Transverse colon (tissue), 4 donors: Measurements from ENCODE around the gene CD151. TPM values are rescaled to one million over a fixed set of nuclear protein-coding genes. Genes with fewer than 3 reads are reported as not detected.

Experiments
- DNase-seq: peaks from one replicate; pipeline ENCODE4 v3.0.0-alpha.2; 2019
- H3K27ac ChIP-seq, 4 donors: fragments of 200-600 bp; sonication (generic); 2 replicates each; pipeline ENCODE4 v1.5.1; 2016 to 2018; ENCODE audit warnings: inconsistent platforms in 4 of 4
- H3K27me3 ChIP-seq: fragments of 200-600 bp; sonication (generic); 2 replicates; pipeline ENCODE4 v1.5.1; 2017; ENCODE audit warnings: inconsistent platforms
- H3K36me3 ChIP-seq, 4 donors: fragments of 200-600 bp; sonication (generic); 2 replicates each; pipeline ENCODE4 v1.5.1; 2017 to 2019; ENCODE audit warnings: inconsistent platforms in 4 of 4
- H3K4me1 ChIP-seq, 4 donors: fragments of 200-600 bp; sonication (generic); 2 replicates each; pipeline ENCODE4 v1.5.1; 2017 to 2020; ENCODE audit warnings: inconsistent platforms in 4 of 4
- H3K4me3 ChIP-seq, 4 donors: fragments of 200-600 bp; sonication (generic); 1 replicate in 1 of 4; 2 replicates in 3 of 4; pipeline versions ENCODE4 v1.5.1 to v1.6.1; 2017 to 2019; ENCODE audit warnings: inconsistent platforms in 4 of 4
- H3K9me3 ChIP-seq, 2 donors: fragments of 200-600 bp; sonication (generic); 2 replicates each; pipeline ENCODE4 v1.5.1; 2017 to 2019; ENCODE audit warnings: inconsistent platforms in 2 of 2
- EP300 ChIP-seq: sonication (generic); formaldehyde crosslinking; IDR thresholded peaks from one replicate; pipeline ENCODE4 v1.6.1; 2017; ENCODE audit warnings: antibody characterized with exemption, low read depth
- POLR2A ChIP-seq: fragments of 450-650 bp; IDR thresholded peaks from one replicate; pipeline ENCODE4 v1.6.1; 2016; ENCODE audit warnings: antibody characterized with exemption, mild to moderate bottlenecking, moderate library complexity
- POLR2AphosphoS5 ChIP-seq, 3 donors: sonication (generic); formaldehyde crosslinking; IDR thresholded peaks; one replicate each; pipeline ENCODE4 v1.6.1; 2016; ENCODE audit warnings: antibody characterized with exemption in 3 of 3
- WGBS, 2 donors: methylation state at CpG; one replicate each; pipeline ENCODE4 v1.1.5; 2018; ENCODE audit warnings: low coverage in 1 of 2; 5-methylcytosine and 5-hydroxymethylcytosine counted together
- in situ Hi-C, 4 donors: fragments of 200-750 bp; cut with MboI; loops; one replicate each; pipeline versions ENCODE4 v1.15.0 to v1.15.1; 2017; ENCODE audit warnings: low sequenced_read_pairs in 3 of 4, low pct_ligation_motif_present in 1 of 4, low pct_unique_long_range_greater_than_20kb in 1 of 4
- intact Hi-C: fragments of 100-400 bp; cut with DNase I; formaldehyde crosslinking; loops from one replicate; pipeline ENCODE4 v1.15.1; 2023; ENCODE audit warnings: low total_unique reads
- total RNA-seq, 4 donors: library from RNA; depleted of rRNA; stranded (reverse); fragments of >200 nt; gene quantifications; one replicate each; pipeline ENCODE4 v1.1.0, GENCODE V29; 2016
- TF ChIP-seq, protein P1 (sequence below), 5 experiments: fragments of 200-600 bp in 3 of 5; fragments of 450-650 bp in 2 of 5; sonication (generic) in 3 of 5; IDR thresholded peaks; 1 replicate in 2 of 5; 2 replicates in 3 of 5; pipeline ENCODE4 v1.5.1; 2016 to 2017; ENCODE audit warnings: antibody characterized with exemption in 5 of 5, inconsistent platforms in 3 of 5, mild to moderate bottlenecking in 2 of 5, moderate library complexity in 1 of 5

CD151 gene
- total RNA-seq, 4 donors from 2014 or later = 252 to 650 (median 429) TPM

DNA sequence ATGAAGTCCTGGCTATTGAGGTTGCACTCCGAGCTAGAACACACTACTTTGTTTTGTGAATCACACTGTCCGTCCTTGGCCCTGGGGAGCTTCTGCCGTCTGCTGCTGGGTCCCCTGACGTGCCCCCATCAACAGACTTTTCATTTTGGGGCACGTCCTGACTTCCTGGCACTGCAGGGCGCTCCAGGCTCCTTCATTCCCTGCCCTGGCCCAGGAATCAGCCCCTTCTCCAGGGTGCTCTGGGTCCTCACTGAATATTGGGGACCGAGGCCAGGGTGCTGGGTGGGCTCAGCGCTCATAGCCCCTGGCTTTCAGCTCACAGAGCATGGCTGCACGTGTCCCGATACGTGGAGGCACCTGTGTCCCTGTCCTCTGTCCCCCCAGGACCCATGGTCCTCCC lies 32.1 kb downstream of the CD151 start:
- TF ChIP-seq POLR2A (no peak), POLR2AphosphoS5 (IDR thresholded peaks at IDR 0.05) (no peak), EP300 (no peak)
- TF ChIP-seq, protein P1, sequence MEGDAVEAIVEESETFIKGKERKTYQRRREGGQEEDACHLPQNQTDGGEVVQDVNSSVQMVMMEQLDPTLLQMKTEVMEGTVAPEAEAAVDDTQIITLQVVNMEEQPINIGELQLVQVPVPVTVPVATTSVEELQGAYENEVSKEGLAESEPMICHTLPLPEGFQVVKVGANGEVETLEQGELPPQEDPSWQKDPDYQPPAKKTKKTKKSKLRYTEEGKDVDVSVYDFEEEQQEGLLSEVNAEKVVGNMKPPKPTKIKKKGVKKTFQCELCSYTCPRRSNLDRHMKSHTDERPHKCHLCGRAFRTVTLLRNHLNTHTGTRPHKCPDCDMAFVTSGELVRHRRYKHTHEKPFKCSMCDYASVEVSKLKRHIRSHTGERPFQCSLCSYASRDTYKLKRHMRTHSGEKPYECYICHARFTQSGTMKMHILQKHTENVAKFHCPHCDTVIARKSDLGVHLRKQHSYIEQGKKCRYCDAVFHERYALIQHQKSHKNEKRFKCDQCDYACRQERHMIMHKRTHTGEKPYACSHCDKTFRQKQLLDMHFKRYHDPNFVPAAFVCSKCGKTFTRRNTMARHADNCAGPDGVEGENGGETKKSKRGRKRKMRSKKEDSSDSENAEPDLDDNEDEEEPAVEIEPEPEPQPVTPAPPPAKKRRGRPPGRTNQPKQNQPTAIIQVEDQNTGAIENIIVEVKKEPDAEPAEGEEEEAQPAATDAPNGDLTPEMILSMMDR (IDR thresholded peaks at IDR 0.05) = no peak
- Histone ChIP-seq H3K27ac (no peak overlapping the region), H3K36me3 (no peaks in the 10 kb centered on the region), H3K27me3 (peaks cover 37% of the 10 kb centered on the region), H3K9me3 (no peaks in the 10 kb centered on the region), H3K4me1 (peaks cover 5 to 16% (median 8%) of the 10 kb centered on the region in 4 donors), H3K4me3 (no peak overlapping the region)
- intact Hi-C loops = no loop called here
- WGBS, 2 donors = 48% methylated on average over 11 of the region's 11 CpGs; no CpG with 5 or more reads in 1 of the 2 donors
- DNase-seq = no peak
- in situ Hi-C loops = loop anchor here in 2 of 4 donors (25.0 kb wide), 1 partner anchor 172 kb away; the partner anchor contains the start of gene MUC6 (in 2 of the 2)

GRCh38 chr11:865462-866430 lies 33.0 kb downstream of the CD151 start:
- Histone ChIP-seq H3K4me3 (no peak overlapping the region), H3K36me3 (no peaks in the 10 kb centered on the region), H3K9me3 (no peaks in the 10 kb centered on the region), H3K27me3 (peaks cover 36% of the 10 kb centered on the region), H3K27ac (no peak overlapping the region), H3K4me1 (peaks cover 0 to 10% (median 4%) of the 10 kb centered on the region in 4 donors)
- WGBS, 2 donors = 67% methylated on average over 39 of the region's 41 CpGs; no CpG with 5 or more reads in 1 of the 2 donors
- intact Hi-C loops (no loop called here), in situ Hi-C loops (loop anchor here in 2 of 4 donors (25.0 kb wide), 1 partner anchor 172 kb away; the partner anchor contains the start of gene MUC6 (in 2 of the 2))
- TF ChIP-seq EP300 (no peak), POLR2A (no peak), POLR2AphosphoS5 (IDR thresholded peaks at IDR 0.05) (no peak)
- TF ChIP-seq, protein P1 (IDR thresholded peaks at IDR 0.05) = no peak
- no peak for DNase-seq

DNA sequence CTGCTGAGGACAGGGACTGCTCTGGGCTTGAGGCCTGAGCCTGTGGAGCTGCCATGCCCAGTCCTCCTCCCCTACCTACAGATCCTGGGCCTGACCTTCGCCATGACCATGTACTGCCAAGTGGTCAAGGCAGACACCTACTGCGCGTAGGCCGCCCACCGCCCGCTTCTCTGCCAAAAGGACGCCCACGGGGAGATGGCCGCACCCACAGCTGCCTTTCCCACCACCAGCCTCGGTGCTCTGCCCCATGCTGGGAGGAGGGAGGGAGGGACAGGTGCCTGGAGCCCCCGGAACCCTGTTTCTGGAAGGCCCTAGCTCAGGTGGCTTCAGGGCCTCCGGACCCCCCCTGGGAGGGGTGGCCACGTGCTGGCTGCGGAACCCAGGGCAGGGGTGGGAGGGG lies 33.7 kb downstream of the CD151 start:
- in situ Hi-C loops = loop anchor here in 2 of 4 donors (25.0 kb wide), 1 partner anchor 171 kb away; the partner anchor contains the start of gene MUC6 (in 2 of the 2)
- TF ChIP-seq EP300 (no peak), POLR2AphosphoS5 (IDR thresholded peaks at IDR 0.05) (no peak), POLR2A (no peak)
- TF ChIP-seq, protein P1 (IDR thresholded peaks at IDR 0.05) = no peak
- peaks cover 30% of the 10 kb centered on the region for H3K27me3 ChIP-seq
- peaks cover 0 to 10% (median 4%) of the 10 kb centered on the region in 4 donors for H3K4me1 ChIP-seq
- no peaks in the 10 kb centered on the region for H3K9me3 ChIP-seq
- no peak overlapping the region for H3K4me3 ChIP-seq
- DNase-seq = no peak
- H3K27ac ChIP-seq = no peak overlapping the region
- 87% methylated on average over 14 of the region's 14 CpGs; no CpG with 5 or more reads in 1 of the 2 donors for WGBS, 2 donors
- intact Hi-C loops = no loop called here
- H3K36me3 ChIP-seq = no peaks in the 10 kb centered on the region

GRCh38 chr11:867856-868358 lies 35.2 kb downstream of the CD151 start:
- H3K4me3 ChIP-seq = no peak overlapping the region
- in situ Hi-C loops = loop anchor here in 2 of 4 donors (25.0 kb wide), 1 partner anchor 169 kb away; the partner anchor contains the start of gene MUC6 (in 2 of the 2)
- no peaks in the 10 kb centered on the region for H3K36me3 ChIP-seq
- intact Hi-C loops = no loop called here
- peaks cover 16% of the 10 kb centered on the region for H3K27me3 ChIP-seq
- no peaks in the 10 kb centered on the region for H3K4me1 ChIP-seq
- H3K27ac ChIP-seq = no peak overlapping the region
- TF ChIP-seq POLR2AphosphoS5 (IDR thresholded peaks at IDR 0.05) = no peak
- TF ChIP-seq POLR2A = no peak
- no peak for TF ChIP-seq EP300
- TF ChIP-seq, protein P1 (IDR thresholded peaks at IDR 0.05) = no peak
- WGBS, 2 donors = 91% methylated on average over 8 of the region's 8 CpGs; no CpG with 5 or more reads in 1 of the 2 donors
- no peaks in the 10 kb centered on the region for H3K9me3 ChIP-seq
- DNase-seq = no peak
